H7 (cell line): Measurements from ENCODE around the gene ALOX15. TPM values are rescaled to one million over a fixed set of nuclear protein-coding genes. Genes with fewer than 3 reads are reported as not detected.
A peak's percentile ranks its signal among the peaks of the same experiment; 100 is the strongest.
"Not testable (repeated sequence)": the region's sequence is repeated elsewhere in the genome, so short reads cannot be mapped to it uniquely, and the experiment has no call there.

ENCODE experiments used
- DNase-seq: peaks from one replicate; pipeline ENCODE4 v3.0.0; 2012
- H3K27me3 ChIP-seq: 2 replicates; pipeline ENCODE4 v1.6.0; 2011; ENCODE audit warnings: mild to moderate bottlenecking, low read length; ENCODE audit not compliant: control insufficient read depth, insufficient read depth
- H3K36me3 ChIP-seq: replicated peaks from 2 replicates; pipeline ENCODE4 v1.5.1; 2011; ENCODE audit warnings: low read length; ENCODE audit not compliant: control insufficient read depth, insufficient read depth
- H3K4me3 ChIP-seq: 2 replicates; pipeline ENCODE4 v1.5.1; 2011; ENCODE audit warnings: low read depth, mild to moderate bottlenecking, control low read depth, low read length, moderate library complexity; ENCODE audit not compliant: insufficient read depth
- total RNA-seq: library from RNA; depleted of rRNA; stranded (reverse); fragments of >200 nt; shearing (Covaris generic); gene quantifications from 2 replicates; pipeline ENCODE4 v1.2.3, GENCODE V29; 2014

The ALOX15 gene
- total RNA-seq, 1 experiment from 2014 or later: 0.10 TPM

DNA sequence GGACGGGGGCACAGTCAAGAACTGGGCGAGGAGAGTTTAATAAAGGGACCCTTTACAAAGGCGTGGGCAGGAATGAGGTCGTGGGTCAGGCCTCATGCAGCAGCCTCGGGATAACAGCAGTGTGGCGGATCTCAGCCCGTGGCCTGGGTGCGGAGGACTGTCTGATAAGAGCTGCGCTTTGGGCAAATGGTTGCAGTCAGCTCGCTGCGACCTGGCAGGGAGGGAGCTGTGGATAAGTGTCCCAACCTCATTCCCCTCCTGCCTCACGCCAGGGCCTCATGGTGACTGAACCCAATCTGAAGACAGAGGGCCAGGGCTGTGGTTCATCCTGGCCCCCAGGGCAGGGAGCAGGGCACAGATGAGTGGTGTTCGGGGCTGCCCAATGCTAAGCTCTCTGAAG, 43.5 kb downstream of the ALOX15 start:
- Histone ChIP-seq H3K4me3 (no peak overlapping the region), H3K27me3 (no peaks in the 10 kb centered on the region), H3K36me3 (no peaks in the 10 kb centered on the region)
- peak; percentile 41 for DNase-seq

DNA sequence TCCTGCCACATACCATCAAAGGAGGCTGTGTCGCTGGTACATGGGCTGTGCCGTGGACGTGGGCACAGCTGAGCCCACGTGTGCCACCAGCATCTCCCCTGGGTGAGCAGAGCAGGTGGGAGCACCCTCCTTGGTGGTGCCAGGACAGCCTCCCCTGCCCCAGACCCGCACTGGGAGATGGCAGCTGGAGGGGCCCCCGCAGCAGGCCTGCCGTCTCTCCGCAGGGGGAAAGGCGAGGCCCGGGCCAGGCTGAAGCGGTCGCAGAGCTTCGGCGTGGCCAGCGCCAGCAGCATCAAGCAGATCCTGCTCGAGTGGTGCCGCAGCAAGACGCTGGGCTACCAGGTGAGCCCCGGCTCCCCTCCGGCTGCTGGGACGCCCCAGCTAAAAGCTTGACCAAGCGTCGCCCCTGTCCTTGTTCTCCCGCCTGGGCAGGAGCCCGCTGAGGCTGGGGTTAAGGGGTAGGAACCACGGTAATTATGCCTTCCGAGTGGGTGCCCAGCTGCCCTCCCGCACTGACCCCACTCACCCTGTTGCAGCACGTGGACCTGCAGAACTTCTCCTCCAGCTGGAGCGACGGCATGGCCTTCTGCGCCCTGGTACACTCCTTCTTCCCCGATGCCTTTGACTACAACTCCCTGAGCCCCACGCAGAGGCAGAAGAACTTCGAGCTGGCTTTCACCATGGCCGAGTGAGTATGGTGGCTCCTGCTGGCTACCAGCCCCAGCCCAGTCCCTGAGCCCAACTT, 44.7 kb downstream of the ALOX15 start:
- no peak overlapping the region for H3K4me3 ChIP-seq
- no peak for DNase-seq
- H3K36me3 ChIP-seq: no peaks in the 10 kb centered on the region
- H3K27me3 ChIP-seq: no peaks in the 10 kb centered on the region

DNA sequence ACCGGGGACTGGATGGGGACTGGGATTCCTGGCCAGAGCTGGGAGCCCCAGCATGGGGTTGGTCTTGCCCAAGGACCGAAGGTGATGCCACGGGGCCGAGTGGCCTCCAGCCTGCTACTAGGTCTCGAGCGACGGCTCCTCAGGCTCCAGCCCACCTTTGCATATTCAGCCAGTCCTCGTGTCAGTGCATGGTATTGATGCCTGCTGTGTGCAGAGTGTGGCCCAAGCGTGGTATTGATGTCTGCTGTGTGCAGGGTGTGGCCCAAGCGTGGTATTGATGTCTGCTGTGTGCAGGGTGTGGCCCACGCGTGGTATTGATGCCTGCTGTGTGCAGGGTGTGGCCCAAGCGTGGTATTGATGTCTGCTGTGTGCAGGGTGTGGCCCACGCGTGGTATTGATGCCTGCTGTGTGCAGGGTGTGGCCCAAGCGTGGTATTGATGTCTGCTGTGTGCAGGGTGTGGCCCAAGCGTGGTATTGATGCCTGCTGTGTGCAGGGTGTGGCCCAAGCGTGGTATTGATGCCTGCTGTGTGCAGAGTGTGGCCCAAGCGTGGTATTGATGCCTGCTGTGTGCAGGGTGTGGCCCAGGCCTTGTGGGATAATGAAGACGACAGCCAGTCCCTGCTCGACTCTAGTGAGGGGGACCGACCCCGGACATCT, 45.7 kb downstream of the ALOX15 start:
- not testable (repeated sequence) for H3K27me3 ChIP-seq, H3K4me3 ChIP-seq, DNase-seq, H3K36me3 ChIP-seq

DNA sequence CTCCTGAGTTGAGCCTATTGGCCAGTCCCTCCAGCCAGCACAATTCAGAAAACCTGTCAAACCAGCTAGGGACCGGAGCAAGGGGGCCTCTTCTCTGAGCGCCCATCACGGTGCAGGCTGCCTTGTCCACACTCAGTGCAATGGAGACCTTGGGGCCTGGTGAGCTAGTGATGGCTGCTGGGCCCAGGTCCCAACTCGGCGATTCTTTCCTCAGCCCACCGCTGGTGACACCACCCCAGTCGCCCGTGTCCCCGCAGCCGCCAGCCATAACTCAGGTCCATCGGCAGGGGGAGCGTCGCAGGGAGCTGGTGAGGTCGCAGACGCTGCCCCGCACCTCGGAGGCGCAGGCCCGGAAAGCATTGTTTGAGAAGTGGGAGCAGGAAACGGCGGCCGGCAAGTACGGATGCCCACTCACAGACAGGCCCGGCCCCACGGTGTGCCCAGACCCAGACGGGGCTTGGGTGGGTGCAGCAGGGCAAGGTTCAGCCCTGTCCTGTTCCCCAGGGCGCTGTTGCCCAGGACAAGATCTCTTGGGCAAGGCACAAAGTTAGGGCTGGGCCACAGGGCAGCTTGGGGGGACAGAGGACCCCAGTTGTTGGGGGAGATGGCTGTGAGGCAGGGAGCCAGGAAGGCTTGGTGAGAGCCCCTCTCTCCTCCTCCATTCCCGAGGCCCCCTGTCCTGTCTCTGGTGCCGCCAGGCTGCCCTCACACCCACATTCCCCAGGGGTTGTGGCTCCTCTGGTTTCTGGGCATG, 46.4 kb downstream of the ALOX15 start:
- Histone ChIP-seq H3K36me3 (no peaks in the 10 kb centered on the region), H3K4me3 (no peak overlapping the region), H3K27me3 (no peaks in the 10 kb centered on the region; the same call in 1 of the 2 replicates)
- DNase-seq: peak; percentile 95

DNA sequence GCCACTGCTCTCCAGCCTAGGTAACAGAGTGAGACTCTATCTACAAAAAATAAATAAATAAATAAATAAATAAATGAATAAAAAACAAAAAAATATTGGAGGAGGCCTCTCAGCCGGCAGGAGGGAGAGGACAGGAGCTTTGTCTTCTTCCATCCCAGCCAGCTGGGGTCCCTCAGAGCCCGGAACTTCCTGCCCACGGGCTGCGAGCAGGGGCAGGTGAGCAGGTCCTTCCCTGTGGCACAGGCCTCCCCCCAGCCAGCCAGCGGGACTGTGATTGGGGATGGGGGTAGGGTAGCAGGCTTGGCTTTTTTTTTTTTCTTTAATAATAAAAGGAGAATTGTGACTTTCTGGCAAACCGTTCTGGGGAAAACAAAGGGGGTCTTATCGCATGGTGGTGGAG, 47.1 kb downstream of the ALOX15 start:
- H3K27me3 ChIP-seq: no peaks in the 10 kb centered on the region; the same call in 1 of the 2 replicates
- H3K4me3 ChIP-seq: no peak overlapping the region
- no peak for DNase-seq
- no peaks in the 10 kb centered on the region for H3K36me3 ChIP-seq

DNA sequence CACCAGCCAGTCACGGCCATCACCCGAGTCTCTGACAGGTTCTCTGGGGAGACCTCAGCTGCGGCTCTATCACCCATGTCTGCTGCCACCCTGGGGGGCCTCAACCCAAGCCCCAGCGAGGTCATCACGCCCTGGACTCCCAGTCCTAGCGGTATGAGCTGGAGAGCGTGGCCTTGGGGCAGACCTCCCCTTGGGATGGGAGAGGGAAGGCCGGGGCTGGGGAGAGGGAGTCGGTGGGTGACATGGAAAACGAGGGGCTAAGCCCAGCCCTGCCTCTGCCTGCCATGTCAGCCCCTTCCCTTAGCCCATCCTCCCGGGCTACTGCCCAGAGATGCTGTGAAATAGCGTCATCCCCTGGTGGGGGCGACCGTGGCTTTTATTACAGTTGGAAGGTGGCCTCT, 48.5 kb downstream of the ALOX15 start:
- peak; percentile 62 for DNase-seq
- Histone ChIP-seq H3K27me3 (no peaks in the 10 kb centered on the region; the same call in 1 of the 2 replicates), H3K36me3 (no peaks in the 10 kb centered on the region), H3K4me3 (no peak overlapping the region)

DNA sequence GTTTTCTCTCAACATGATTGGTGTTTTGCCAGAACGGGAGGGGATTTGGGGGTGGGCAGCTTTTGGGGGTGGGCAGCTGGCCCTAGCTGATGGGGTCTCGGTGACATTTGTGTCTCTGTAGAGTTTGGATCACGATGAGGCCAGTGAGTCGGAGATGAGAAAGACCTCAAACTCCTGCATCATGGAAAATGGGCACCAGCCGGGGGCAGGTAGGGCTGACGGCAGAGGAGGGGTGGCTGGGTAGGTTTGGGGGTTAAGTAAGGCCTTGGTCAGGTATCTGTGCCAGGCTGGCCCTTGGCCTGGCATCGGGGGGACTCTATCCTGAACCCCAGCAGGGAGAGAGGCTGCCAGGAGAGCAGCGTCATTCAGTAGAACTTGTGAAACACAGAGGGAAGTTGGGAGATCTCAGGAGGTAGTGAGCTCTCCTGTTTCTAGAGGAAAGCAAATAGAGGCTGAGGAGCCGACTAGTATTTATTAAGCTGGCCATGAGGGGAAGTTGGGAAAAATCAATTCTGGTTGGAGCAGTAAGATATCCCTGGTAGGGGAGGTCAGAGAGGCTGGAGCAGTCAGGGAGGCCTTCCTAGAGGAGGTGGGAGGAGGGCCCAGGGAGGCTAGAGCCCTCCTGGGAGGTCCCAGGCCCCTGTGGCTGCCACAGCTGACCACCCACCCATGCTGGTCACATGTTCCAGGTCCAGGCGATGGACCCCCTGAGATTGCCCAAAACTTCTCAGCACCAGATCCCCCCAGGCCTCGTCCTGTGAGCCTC, 49.1 kb downstream of the ALOX15 start:
- no peak for DNase-seq
- H3K4me3 ChIP-seq: no peak overlapping the region
- H3K36me3 ChIP-seq: no peaks in the 10 kb centered on the region
- no peaks in the 10 kb centered on the region; the same call in 1 of the 2 replicates for H3K27me3 ChIP-seq

DNA sequence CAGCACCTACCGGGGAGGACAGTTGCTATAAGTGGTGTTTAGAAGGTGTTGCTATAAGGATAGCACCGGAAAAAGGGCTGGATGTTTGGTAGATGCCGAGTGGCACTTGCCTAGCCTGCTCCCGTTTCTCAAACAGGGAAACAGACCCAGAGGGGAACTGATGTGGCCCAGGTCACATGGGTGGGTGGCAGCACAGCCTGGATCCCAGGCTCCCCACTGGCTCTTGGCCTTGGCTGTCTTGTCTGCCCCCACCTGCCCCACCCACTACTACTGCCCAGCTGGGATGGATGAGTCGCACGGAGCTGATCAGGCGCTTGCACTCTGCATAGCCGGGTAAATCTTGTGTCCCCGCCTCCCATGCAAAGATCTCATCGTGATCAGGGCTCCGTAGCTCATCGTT, 49.9 kb downstream of the ALOX15 start:
- Histone ChIP-seq H3K4me3 (no peak overlapping the region), H3K27me3 (peaks cover 4% of the 10 kb centered on the region), H3K36me3 (no peaks in the 10 kb centered on the region)
- no peak for DNase-seq

DNA sequence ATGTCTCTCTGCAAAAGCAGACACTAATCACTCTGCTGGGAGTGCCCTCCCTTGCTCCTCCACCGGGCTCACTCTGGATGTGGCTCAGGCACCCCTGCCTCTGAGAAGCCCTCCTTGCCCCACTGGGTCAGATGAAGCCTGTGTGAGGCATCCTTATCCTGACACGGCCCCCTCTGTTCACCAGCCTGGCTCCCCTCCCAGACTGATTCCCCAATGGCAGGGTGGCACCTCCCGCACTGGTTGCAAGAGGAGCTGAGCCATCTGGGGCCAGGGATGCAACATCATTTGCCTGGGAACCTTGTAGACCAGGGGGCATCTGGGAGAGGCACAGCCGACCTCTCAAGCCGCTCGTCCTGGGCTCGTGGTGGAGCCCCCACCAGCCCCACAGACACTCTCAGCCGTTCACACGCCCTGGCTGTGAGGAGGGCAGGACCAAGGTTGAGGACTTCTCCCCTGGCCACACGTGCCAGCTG, 50.5 kb downstream of the ALOX15 start:
- Histone ChIP-seq H3K27me3 (peaks cover 6% of the 10 kb centered on the region), H3K4me3 (no peak overlapping the region), H3K36me3 (no peaks in the 10 kb centered on the region)
- peak; percentile 55 for DNase-seq

DNA sequence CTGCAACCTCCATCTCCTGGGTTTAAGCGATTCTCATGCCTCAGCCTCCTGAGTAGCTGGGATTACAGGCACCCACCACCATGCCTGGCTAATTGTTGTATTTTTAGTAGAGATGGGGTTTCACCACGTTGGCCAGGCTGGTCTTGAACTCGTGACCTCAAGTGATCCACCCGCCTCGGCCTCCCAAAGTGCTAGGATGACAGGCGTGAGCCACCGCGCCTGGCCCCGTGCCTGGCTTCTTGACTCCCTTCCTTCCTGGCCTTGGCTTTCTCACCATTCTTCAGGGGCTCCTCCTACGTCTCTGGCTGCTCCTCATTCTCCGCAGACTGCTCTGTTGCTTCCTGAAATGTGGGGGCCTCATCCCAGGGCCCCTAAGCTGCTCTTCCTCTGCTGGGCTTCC, 51.4 kb downstream of the ALOX15 start:
- not testable (repeated sequence) for H3K36me3 ChIP-seq, DNase-seq, H3K4me3 ChIP-seq
- peaks cover 16% of the 10 kb centered on the region for H3K27me3 ChIP-seq

DNA sequence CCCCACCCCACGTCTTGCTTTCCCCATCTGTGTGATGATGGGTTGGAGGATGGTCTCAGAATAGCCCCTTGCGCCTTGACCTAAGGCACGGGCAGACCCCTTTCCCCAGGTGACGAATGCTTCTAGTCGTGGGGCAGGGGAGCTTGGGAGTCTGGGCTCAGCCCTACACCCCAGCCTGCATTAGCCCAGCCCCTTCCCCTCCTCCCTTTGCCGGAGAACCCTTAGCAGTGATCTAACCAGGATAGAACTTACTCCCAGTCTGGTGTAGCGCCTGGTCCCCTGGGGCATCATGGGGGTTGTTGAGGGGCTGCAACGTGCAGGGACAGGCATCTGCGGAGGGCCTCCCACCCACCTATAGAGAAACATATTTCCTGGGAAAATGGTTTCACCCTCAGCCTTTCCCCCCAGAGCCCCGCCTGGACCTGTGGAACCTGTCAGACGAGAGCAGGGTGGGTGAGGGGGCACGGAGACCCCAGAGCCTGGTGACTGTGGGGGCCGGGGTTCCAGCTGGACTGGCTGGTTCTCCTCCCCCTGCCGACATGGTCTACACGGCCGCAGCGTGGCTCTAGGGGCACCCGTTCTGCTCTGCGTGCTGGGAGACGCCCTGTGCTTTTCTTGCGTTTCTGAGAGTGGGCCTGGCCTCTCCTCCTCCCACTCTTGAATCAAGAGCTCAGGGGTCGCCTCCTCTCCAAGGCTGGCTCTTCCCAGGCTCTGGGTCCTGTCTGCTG, 52.4 kb downstream of the ALOX15 start:
- Histone ChIP-seq H3K27me3 (peaks cover 23% of the 10 kb centered on the region), H3K36me3 (no peaks in the 10 kb centered on the region), H3K4me3 (no peak overlapping the region)
- DNase-seq: peak; percentile 60

DNA sequence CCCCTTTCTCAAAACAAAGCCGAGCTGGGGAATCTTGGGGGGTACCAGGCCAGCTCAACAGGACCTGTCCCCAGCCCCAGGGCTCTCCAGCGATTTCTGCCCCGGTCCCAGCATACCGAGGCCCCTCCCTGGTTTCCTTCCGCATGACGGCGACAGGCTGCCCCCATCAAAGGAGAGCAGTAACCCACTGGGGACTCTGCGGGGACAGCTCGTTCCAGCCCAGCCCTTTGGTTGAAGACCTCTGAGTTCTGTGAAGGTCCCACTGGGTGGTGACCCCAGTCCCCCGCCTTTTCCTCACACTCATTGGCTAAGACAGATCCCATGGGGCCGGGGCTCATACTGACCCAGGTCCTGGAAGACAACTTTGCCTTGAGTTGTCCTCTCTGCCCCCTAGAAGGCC, 53.1 kb downstream of the ALOX15 start:
- Histone ChIP-seq H3K27me3 (peaks cover 30% of the 10 kb centered on the region), H3K36me3 (no peaks in the 10 kb centered on the region), H3K4me3 (no peak overlapping the region)
- peak; percentile 63 for DNase-seq

DNA sequence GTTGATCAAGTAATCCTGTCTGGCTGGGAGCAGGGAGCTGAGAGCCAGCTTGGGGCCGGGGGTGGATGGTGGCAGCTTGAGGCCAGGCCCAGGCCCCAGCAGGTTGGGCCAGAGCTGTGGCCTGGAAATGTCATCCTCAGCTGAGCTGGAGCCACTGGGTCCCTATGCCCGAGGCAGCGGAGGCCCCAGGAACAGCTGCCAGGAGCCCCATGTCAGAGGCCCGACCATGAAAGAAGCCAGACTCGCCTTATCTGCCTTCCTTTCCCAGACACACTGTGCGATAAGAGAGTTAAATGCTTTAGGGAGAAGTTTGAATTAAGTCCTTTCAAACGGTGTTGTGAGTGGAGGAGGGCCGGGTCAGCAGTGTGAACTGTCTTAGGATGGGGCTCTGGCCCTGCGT, 53.7 kb downstream of the ALOX15 start:
- H3K4me3 ChIP-seq: no peak overlapping the region

DNA sequence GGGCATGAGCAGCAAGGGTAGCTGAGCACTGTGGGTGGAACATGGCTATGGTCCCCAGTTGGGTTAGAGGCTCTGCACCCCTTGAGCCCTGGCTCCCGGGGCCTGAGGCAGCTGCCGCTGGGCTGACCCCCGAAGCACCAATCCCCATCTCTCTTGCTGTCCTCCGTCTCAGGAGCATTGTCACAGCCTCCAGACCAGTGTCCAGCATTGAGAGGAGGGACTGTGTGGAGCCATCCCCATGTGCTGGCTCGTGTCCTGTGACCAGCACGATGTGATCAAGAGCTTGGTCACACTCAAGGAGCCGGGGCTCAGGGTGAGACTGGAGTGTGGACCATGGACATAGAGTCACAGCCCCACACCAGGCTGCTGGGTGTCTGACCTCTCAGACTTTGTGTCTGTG, 54.3 kb downstream of the ALOX15 start:
- H3K27me3 ChIP-seq: peaks cover 38% of the 10 kb centered on the region
- no peak overlapping the region for H3K4me3 ChIP-seq
- H3K36me3 ChIP-seq: no peaks in the 10 kb centered on the region
- no peak for DNase-seq

More for the DNA sequence above, 53.7 kb downstream of the ALOX15 start:
- H3K27me3 ChIP-seq: peaks cover 36% of the 10 kb centered on the region
- no peaks in the 10 kb centered on the region for H3K36me3 ChIP-seq
- DNase-seq: no peak
